Measurements from ENCODE around the gene COL16A1. TPM values are rescaled to one million over a fixed set of nuclear protein-coding genes. Genes with fewer than 3 reads are reported as not detected.

The COL16A1 gene
- total RNA-seq, 2 donors from 2014 or later: 10.1 to 15.8 TPM

- Histone ChIP-seq H3K4me1 (no peaks in the 10 kb centered on the region), H3K27me3 (no peaks in the 10 kb centered on the region), H3K36me3 (replicated peaks in 1 of 2; ENCODE audit: insufficient read depth in 1 of 2, low read depth in 2 of 2) (no peaks in the 10 kb centered on the region), H3K9me3 (no peaks in the 10 kb centered on the region), H3K27ac (no peak overlapping the region), H3K4me3 (no peak overlapping the region)
- DNase-seq (no peak), ATAC-seq (no peak)
- WGBS, 2 donors: 67 to 72% methylated on average over 9 to 12 of the region's 12 CpGs
- intact Hi-C loops (cut with DNase I): no loop called here
- no peak for TF ChIP-seq POLR2A (IDR thresholded peaks at IDR 0.05)
- TF ChIP-seq CTCF (IDR thresholded peaks at IDR 0.05): no peak
These were observed 49.9 kb downstream of the COL16A1 start for GRCh38 chr1:31653717-31654473.

- Histone ChIP-seq H3K4me1 (no peaks in the 10 kb centered on the region), H3K27me3 (no peaks in the 10 kb centered on the region), H3K9me3 (no peaks in the 10 kb centered on the region), H3K36me3 (replicated peaks in 1 of 2; ENCODE audit: insufficient read depth in 1 of 2, low read depth in 2 of 2) (no peaks in the 10 kb centered on the region), H3K27ac (no peak overlapping the region), H3K4me3 (no peak overlapping the region)
- DNase-seq (no peak), ATAC-seq (no peak)
- intact Hi-C loops (cut with DNase I): no loop called here
- 61 to 66% methylated on average over 3 to 4 of the region's 4 CpGs for WGBS, 2 donors
- TF ChIP-seq CTCF (IDR thresholded peaks at IDR 0.05) (no peak), POLR2A (IDR thresholded peaks at IDR 0.05) (no peak)
These were observed 50.8 kb downstream of the COL16A1 start for GRCh38 chr1:31652891-31653499.

GRCh38 chr1:31651766-31652165 lies 52.1 kb downstream of the COL16A1 start:
- H3K4me3 ChIP-seq: no peak overlapping the region
- no peak overlapping the region for H3K27ac ChIP-seq
- WGBS, 2 donors: 47 to 56% methylated on average over 6 of the region's 6 CpGs
- H3K27me3 ChIP-seq: no peaks in the 10 kb centered on the region
- H3K36me3 ChIP-seq (replicated peaks in 1 of 2; ENCODE audit: insufficient read depth in 1 of 2, low read depth in 2 of 2): no peaks in the 10 kb centered on the region
- no peaks in the 10 kb centered on the region for H3K4me1 ChIP-seq
- H3K9me3 ChIP-seq: no peaks in the 10 kb centered on the region
- TF ChIP-seq CTCF (IDR thresholded peaks at IDR 0.05) (no peak), POLR2A (IDR thresholded peaks at IDR 0.05) (no peak)
- DNase-seq (no peak), ATAC-seq (no peak)
- intact Hi-C loops (cut with DNase I): no loop called here

DNA sequence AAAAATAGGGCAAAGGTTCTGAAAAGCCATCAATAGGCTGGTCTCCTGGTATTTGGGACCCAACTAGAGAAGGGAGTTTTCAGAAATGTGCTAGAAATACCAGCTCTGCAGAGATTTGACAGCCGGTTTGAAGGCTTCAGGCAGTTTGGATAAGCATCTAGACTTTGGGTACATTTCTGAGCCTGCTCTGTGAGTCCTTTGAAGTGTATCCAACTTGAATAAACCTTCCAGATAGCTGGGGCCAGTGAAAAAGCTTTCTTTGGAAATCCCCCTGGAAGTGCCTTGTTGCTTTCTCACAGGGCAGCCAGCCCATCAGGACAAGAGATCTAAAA lies 52.8 kb downstream of the COL16A1 start:
- ATAC-seq (no peak), DNase-seq (no peak)
- Histone ChIP-seq H3K4me3 (no peak overlapping the region), H3K27me3 (no peaks in the 10 kb centered on the region), H3K36me3 (replicated peaks in 1 of 2; ENCODE audit: insufficient read depth in 1 of 2, low read depth in 2 of 2) (no peaks in the 10 kb centered on the region), H3K9me3 (no peaks in the 10 kb centered on the region), H3K27ac (no peak overlapping the region), H3K4me1 (no peaks in the 10 kb centered on the region)
- TF ChIP-seq POLR2A (IDR thresholded peaks at IDR 0.05) (no peak), CTCF (IDR thresholded peaks at IDR 0.05) (no peak)
- 21 to 33% methylated on average over 1 of the region's 1 CpG for WGBS, 2 donors
- intact Hi-C loops (cut with DNase I): no loop called here
